H1 (cell line): ENCODE results near the gene COL8A1.

Experiments used
- CEBPB ChIP-seq: IDR thresholded peaks from 2 replicates; pipeline ENCODE4 v1.6.1; 2012; ENCODE audit warnings: low read depth, low read length
- EZH2 ChIP-seq: fragments of 200-600 bp; sonication (generic); IDR thresholded peaks from 2 replicates; pipeline ENCODE4 v1.7.1; 2012; ENCODE audit warnings: low read depth, mild to moderate bottlenecking, moderate library complexity, low read length, inconsistent platforms; ENCODE audit not compliant: severe bottlenecking
- POLR2A ChIP-seq, 2 experiments: IDR thresholded peaks; 1 replicate in 1 of 2; 2 replicates in 1 of 2; pipeline ENCODE4 v1.6.1; 2011; ENCODE audit warnings: low read depth in 2 of 2, low read length in 2 of 2, mild to moderate bottlenecking in 2 of 2; ENCODE audit errors: control extremely low read depth in 1 of 2
- POLR2AphosphoS5 ChIP-seq: IDR thresholded peaks from 2 replicates; pipeline ENCODE4 v1.6.1; 2011; ENCODE audit warnings: low read depth, low read length
- RAD21 ChIP-seq, 2 experiments: IDR thresholded peaks in 1 of 2; conservative IDR thresholded peaks in 1 of 2; 2 replicates each; pipeline ENCODE4 v1.6.1; 2011; ENCODE audit warnings: low read depth in 2 of 2, low read length in 2 of 2, improper control_type of control experiment in 1 of 2, inconsistent platforms in 1 of 2, mild to moderate bottlenecking in 1 of 2, moderate library complexity in 1 of 2
- SP2 ChIP-seq: IDR thresholded peaks from 2 replicates; pipeline ENCODE4 v1.6.1; 2012; ENCODE audit warnings: mild to moderate bottlenecking, low read length, inconsistent platforms
- SRF ChIP-seq: IDR thresholded peaks from 2 replicates; pipeline ENCODE4 v1.6.1; 2011; ENCODE audit warnings: mild to moderate bottlenecking, low read depth, low read length, moderate library complexity
- TF ChIP-seq, protein P1 (sequence below), 3 experiments: IDR thresholded peaks; 1 replicate in 2 of 3; 2 replicates in 1 of 3; pipeline versions ENCODE4 v1.5.1 to v1.6.1; 2011; ENCODE audit warnings: low read length in 3 of 3, mild to moderate bottlenecking in 3 of 3, inconsistent platforms in 2 of 3, low read depth in 1 of 3, moderate library complexity in 1 of 3; ENCODE audit not compliant: insufficient read depth in 1 of 3; ENCODE audit errors: control extremely low read depth in 1 of 3

DNA sequence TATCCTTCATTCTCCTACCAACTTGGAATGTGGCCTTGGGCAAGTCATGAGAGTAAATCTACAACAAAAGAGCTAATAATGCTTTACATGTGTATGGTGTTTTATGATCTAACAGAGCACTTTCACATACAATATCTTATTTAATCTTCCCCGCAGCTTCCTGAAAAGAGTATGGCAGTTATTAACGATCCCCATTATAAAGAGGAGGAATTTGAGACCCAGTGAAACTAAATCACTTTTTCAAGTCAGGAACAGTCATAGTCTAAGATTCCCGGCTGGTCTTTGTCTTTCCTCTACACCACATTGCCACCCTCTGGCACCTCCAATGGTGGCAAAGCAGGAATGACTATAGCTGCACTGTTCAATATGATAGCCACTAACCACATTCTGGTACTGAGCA lies 109.5 kb downstream of the COL8A1 start:
- TF ChIP-seq SP2, result no peak
- TF ChIP-seq CEBPB, result no peak
- TF ChIP-seq POLR2AphosphoS5, result no peak
- no peak for TF ChIP-seq POLR2A (IDR thresholded peaks at IDR 0.05; ENCODE audit: control extremely low read depth in 1 of 2, low read depth in 2 of 2, low read length in 2 of 2)
- TF ChIP-seq, protein P1, sequence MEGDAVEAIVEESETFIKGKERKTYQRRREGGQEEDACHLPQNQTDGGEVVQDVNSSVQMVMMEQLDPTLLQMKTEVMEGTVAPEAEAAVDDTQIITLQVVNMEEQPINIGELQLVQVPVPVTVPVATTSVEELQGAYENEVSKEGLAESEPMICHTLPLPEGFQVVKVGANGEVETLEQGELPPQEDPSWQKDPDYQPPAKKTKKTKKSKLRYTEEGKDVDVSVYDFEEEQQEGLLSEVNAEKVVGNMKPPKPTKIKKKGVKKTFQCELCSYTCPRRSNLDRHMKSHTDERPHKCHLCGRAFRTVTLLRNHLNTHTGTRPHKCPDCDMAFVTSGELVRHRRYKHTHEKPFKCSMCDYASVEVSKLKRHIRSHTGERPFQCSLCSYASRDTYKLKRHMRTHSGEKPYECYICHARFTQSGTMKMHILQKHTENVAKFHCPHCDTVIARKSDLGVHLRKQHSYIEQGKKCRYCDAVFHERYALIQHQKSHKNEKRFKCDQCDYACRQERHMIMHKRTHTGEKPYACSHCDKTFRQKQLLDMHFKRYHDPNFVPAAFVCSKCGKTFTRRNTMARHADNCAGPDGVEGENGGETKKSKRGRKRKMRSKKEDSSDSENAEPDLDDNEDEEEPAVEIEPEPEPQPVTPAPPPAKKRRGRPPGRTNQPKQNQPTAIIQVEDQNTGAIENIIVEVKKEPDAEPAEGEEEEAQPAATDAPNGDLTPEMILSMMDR (IDR thresholded peaks at IDR 0.05; ENCODE audit: control extremely low read depth in 1 of 3, insufficient read depth in 1 of 3, low read depth in 1 of 3, low read length in 3 of 3), result peak in 2 of 3 experiments; percentile 24 to 27; a peak in 2 of 4 replicates
- no peak for TF ChIP-seq SRF
- TF ChIP-seq RAD21 (IDR thresholded peaks at IDR 0.05 in 1 of 2, conservative IDR thresholded peaks at IDR 0.05 in 1 of 2; ENCODE audit: low read depth in 2 of 2, low read length in 2 of 2), result peak; percentile 52 to 56
- no peak for TF ChIP-seq EZH2
